NAMALWA (cell line): ENCODE measurements around the gene PNMA1.

Source experiments
- DNase-seq: peaks from one replicate; pipeline ENCODE4 v3.0.0-alpha.2; 2015; ENCODE audit warnings: low spot score

The PNMA1 gene

GRCh38 chr14:73736842-73737241 lies 22.7 kb upstream of the PNMA1 start:
- no peak for DNase-seq

DNA sequence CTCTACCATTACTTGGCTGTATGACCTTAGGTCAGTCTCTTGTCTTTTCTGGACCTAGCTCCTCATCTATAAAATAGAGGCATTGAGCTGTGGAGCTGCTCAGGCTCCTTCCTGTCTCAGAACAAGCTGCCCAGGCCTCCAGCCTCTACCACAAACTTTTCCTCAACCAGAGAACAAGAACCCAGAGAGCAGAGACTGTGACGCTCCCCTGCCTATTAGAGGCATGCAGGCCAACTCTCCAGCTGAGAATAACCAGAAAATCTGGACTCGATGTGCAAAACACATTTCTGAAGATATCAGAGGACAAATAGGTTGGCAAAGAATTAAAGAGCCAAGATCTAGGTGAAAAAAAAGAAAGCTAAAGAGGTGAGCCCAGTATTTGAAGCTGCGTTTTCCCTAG lies 17.8 kb upstream of the PNMA1 start:
- DNase-seq, result no peak

GRCh38 chr14:73731111-73731510 lies 16.9 kb upstream of the PNMA1 start:
- DNase-seq, result no peak

- no peak for DNase-seq
Observed at GRCh38 chr14:73729556-73730265, 15.5 kb upstream of the PNMA1 start.

GRCh38 chr14:73728717-73729330 lies 14.6 kb upstream of the PNMA1 start:
- peak; percentile 77 for DNase-seq

DNA sequence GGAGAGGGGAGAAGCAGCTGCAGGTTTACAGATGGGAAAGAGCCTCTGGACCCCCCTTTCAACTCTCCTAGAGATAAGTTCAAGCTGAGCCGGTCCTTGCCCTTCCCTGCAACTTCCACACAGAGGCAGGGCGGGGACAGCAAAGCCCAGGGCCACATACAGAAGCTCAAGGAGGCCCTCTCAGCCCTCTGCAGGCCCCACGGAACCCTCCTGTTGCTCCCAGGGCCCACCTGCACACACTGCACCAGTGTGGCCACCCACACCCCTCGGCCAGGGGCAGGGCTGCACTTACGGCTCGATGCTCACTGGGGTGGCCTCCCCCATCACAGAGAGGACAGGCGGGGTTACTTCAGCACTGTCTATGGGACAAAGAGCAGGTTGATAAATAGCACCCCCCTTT lies 13.0 kb upstream of the PNMA1 start:
- DNase-seq, result no peak

DNA sequence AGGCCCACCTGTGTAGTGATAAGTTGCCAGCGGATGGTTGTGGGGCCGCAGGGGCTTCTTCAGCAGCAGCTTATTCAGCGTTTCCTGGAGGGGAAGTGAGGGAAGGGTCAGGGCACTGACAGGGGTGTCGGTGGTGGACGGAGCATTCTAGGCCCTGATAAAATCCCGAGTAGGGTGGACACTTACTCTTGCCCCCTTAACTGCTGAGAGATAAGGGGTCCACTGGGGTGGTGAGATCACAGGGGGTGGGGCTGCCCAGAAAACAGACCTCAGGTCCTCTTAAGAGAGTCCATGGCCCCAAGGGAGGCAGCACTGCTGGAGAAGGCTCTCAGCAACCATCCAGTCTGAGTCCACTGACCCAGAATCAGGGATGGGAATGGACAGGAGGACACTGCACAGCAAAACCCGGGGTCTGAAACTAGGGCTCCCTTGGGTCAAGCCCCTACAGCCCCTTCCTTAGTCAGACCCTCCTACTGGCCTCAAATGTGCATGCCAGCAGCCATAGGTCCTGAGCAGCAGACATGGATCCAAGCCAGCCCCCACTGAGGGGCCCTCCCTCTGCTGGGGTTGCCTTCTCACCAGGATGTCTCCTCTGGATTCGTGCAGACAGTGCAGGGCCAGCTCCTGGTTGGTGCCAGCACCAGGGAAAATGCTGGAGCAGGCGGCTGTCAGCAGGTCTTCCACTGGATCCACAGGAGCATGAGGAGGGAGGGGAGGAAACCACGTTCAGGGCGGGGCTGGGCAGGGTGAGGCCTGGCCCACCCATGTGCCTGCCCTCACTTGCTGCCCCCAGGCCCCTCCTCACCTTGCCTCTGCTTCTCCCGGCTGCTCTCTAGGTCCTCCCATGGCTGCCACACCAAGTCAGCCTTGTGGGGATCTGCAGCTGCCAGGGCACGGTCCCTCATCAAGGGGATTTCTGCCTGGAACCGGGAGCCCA lies 12.1 kb upstream of the PNMA1 start:
- DNase-seq, result no peak

- DNase-seq, result no peak
Observed at GRCh38 chr14:73725116-73726024, 11.2 kb upstream of the PNMA1 start.

GRCh38 chr14:73724696-73725095 lies 10.5 kb upstream of the PNMA1 start:
- DNase-seq, result no peak

GRCh38 chr14:73723797-73724661 lies 9.8 kb upstream of the PNMA1 start:
- no peak for DNase-seq

- DNase-seq, result no peak
Observed at GRCh38 chr14:73723406-73723796, 9.2 kb upstream of the PNMA1 start.

DNA sequence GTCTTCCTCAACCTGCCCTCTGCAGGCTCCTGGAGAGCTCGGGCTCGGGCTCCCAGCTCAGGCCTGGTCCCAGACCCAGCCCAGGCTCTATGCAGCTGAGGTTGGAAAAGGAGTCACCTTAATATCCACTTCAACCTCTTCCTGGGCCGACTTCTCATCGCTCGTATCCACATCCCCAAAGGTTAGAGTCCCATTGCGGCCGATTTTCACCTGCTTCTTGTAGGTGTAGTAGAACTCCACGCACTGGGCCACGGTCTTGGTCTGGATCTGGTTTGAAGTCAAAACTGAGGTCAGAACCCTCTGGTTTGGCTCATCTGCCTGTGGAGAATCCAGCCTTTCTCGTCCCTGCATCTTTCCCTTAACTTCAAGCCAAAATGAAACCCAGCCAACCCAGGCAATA lies 8.4 kb upstream of the PNMA1 start:
- DNase-seq, result no peak

- DNase-seq, result no peak
Observed at GRCh38 chr14:73721101-73721821, 7.1 kb upstream of the PNMA1 start.

GRCh38 chr14:73720636-73721035 lies 6.5 kb upstream of the PNMA1 start:
- DNase-seq, result no peak

GRCh38 chr14:73719791-73720190 lies 5.6 kb upstream of the PNMA1 start:
- DNase-seq, result no peak

GRCh38 chr14:73719361-73719760 lies 5.2 kb upstream of the PNMA1 start:
- no peak for DNase-seq

GRCh38 chr14:73718418-73719251 lies 4.5 kb upstream of the PNMA1 start:
- DNase-seq, result no peak

GRCh38 chr14:73717711-73718417 lies 3.7 kb upstream of the PNMA1 start:
- no peak for DNase-seq

DNA sequence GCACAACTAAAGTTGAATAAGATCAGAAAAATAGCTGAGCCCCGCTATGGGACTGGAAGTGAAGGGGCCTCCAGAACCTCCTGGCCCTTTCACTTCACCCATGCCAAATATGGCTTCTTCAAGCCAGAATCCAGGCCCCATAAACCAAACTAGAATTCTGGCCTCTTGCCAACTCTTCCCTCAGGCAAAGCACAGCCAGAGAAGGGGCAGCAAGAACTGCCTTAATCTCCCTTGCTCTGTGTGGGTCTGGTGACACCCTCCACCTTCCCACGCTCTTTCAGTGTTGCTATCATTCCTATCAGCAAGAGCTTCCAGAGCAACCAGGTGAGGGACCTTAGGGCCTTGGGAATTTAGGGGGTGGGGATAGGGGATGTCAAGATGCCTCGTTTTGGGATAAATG lies 3.1 kb upstream of the PNMA1 start:
- no peak for DNase-seq
